Measurements from ENCODE around the gene ZNF519.
"Not testable (repeated sequence)": the region's sequence is repeated elsewhere in the genome, so short reads cannot be mapped to it uniquely, and the experiment has no call there.

ZNF519 gene

DNA sequence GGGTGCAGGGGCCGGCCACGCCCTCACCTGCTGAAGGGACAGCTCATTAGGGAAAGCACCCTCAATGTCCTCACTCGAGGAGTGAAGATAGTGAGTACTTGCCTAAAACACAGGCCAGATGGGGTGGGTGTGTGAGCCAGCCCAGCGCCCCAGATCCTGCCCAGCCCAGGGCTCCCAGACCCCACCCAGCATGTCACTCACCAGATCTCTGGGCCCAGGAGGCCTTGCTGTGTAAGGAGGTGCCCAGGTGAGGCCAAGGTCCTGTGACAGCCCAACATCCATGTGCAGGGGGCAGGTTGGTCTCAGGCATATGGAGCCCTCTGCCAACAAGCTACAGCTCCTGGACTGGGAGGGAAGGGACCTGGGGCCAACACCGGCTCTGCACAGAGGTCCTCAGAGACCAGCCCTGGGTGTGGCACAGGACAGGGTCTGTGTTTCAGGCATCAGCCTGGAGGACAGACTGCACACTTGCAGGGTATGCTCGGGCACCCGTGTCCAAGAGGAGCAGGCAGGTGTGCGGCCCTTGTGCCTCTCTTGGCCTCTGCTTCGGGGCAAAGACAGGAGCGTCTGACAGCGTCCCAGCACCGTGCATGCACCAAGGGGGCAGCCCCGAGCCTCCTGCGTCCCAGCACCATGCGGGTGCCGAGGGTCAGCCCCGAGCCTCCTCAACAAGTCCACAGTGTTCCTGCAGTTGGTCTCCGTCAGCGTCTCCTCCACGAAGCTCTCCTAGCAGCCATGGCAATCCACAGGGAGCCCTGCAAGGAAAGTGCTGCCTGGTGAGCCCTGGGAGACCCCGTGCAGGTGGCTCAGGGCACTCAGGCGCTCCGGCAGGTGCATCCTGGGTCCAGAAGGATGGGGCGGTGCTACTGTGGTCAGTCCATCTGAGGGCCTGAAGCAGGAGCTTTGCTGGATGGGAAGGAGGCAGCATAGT lies 16.0 kb upstream of the ZNF519 start:
- not testable (repeated sequence) for DNase-seq (ENCODE audit: low read depth in 3 of 3)

DNA sequence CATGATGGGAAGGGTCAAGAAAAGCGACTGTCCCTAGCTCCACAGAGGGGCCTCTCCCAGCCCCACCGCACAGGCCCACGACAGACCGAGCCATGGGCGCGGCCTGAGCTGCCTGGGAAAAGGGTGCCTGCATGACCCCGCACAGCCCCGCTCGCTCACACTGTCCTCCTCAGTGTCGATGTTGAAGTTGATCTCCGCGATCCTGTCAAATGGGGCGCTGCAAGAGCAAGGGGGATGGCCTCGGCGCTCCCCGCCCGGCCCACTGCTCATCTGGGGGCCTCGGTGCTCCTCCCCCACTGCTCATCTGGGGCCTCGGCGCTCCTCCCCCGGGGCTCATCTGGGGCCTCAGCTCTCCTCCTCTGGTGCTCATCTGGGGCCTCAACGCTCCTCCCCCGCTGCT lies 14.5 kb upstream of the ZNF519 start:
- DNase-seq (ENCODE audit: low read depth in 3 of 3) = not testable (repeated sequence)

DNA sequence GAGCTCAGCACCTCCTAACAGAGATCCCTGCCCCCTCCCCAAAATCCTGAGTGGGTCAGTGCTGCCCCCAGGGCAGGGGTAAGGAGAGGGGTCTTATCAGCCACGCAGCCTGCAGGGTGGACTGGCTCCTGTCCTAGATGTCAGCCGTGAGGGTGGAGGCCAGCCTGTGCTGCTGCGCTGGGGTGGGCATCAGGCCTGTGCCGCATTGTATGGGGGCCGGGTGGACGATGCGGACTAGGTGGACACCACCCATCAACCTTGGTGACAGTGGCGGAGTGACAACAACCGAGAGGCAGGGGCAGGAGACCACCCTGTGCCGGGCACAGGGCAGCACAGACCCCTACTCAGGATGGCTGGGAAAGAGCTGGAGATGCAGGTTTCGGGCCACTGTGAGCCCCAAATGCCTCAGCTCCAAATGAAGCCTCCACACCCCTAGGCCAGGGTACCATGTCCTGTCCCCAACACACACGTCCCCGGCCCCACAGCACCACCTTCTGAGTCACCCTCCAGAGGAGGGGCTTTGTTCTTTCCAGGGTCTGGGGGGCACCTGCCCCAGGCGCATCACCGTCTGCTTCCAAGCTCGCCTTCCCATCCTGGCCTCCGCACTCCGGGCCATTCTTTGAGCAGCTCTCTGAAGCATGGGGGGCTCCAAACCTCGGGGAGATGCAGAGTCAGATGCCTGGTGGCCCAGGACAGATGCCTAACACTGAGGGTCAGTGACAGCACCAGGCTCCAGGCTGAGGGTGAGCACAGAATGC lies 13.5 kb upstream of the ZNF519 start:
- not testable (repeated sequence) for DNase-seq (ENCODE audit: low read depth in 3 of 3)

DNA sequence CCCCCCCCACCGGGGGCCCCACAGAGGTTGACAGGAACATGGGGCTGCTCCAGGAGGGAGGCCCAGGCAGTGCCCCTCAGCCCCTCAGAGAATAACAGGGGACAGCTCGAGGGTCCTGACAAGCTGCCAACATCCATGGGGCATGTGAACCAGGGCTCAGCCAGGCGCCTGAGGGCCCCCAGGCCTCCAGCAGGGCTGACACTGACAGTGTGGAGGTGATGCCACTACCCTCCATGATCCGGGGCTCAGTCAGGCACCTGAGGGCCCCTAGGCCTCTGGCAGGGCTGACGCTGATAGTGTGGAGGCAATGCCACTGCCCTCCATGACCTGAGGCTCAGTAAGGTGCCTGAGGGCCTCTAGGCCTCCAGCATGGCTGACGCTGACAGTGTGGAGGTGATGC lies 12.8 kb upstream of the ZNF519 start:
- not testable (repeated sequence) for DNase-seq (ENCODE audit: low read depth in 3 of 3)

DNA sequence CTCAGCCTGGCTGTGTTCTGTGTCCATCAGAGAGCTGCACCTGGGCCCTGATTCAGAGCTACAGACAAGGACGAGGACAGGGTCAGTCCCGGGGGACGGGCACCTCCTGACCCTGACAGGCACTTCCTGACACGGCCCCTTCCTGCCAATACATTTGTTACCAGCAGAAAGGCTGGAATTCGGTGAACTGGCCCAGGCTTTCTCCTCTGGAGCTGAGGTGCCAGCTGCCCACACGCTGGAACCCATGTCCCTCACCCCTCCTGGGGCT lies 12.3 kb upstream of the ZNF519 start:
- DNase-seq (ENCODE audit: low read depth in 3 of 3) = no peak

DNA sequence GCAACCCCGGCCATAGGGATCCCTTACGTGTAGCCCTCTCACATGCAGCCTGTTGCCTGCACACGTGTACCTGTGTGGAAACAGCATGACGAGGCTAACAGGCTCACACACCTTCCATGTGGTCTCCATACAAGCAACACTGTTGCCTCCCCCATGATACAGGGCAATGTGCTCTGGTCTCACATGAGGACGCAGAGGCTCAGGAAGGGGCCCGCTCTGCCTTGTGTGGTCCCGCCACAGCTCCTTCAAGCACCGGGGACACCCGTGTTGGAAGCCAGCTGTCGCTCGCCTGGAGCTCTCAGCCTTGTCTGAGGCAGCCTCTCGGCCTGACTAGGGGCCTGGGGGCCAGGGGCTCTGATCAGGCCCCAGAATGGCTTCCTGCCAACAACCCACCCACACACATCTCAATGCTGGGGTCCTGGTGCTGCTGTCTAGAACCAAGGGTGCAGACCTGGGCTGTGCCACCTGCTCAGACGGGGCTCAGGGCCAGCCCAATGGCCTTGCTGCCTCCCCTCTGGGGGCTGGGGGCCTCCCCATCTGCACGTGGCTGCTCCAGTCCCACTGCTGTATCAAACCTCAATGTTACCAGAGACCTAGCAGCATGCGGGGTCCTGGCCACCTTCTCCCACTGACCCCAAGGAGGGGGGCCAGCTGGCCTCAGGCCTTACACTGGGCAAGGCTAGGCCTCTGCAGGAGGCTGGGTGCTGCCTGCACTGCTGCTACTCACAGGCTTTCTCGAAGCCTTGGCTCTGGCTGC lies 11.8 kb upstream of the ZNF519 start:
- DNase-seq (ENCODE audit: low read depth in 3 of 3) = not testable (repeated sequence)

DNA sequence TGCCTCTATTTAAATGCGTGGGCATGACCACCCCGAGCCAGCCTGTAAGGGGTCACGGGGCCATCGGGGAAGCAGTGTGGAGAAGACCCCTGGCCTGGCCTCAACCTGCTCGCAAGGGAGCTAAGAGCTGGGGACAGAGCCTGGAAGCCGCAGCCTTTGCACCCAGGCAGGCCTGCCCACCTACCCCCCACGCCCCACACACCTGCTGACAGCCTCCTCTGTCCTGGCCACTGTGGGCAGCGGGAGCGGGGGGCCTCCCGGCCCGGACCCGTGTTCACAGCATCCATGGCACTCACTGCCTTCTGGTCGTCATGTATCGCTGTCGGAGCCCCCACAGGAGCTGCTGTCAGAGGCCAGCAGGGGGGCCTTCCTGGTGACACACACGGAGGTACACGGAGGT lies 11.2 kb upstream of the ZNF519 start:
- not testable (repeated sequence) for DNase-seq (ENCODE audit: low read depth in 3 of 3)

DNA sequence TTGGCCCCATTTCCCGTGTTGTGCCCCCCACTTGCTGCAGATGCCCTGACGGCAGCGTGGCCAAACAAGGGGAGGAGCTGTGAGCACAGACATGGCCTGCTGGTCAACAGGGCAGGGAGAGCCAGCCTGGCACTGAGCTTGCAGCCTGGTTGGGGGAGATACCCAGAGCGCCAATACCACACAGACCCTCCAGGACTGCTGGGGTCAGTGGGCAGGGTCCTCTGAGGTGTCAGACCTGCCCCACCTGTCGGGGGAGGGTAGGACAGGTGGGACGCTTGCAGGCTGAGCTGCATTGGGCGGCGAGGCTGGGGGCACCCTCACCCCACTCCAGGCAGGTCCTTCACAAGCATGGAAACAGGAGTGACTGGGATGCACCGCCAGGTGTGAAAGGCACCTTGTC lies 9.9 kb upstream of the ZNF519 start:
- DNase-seq (ENCODE audit: low read depth in 3 of 3) = not testable (repeated sequence)

DNA sequence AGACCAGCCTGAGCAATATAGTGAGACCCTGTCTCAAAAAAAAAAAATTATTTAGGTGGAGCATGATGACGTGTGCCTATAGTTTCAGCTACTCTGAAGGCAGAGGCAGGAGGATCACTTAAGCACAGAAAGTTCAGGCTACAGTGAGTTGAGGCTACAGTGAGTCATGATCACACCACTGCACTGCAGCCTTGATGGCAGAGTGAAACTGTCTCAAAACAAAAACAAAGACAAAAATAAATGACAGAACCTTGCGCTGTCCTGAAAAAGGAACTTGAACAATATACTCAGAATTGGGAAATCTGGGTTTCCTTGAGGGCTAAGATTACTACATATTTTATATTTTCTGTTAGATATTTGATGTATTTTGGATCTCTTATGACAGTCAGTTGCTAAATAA lies 7.3 kb upstream of the ZNF519 start:
- not testable (repeated sequence) for DNase-seq (ENCODE audit: low read depth in 3 of 3)

DNA sequence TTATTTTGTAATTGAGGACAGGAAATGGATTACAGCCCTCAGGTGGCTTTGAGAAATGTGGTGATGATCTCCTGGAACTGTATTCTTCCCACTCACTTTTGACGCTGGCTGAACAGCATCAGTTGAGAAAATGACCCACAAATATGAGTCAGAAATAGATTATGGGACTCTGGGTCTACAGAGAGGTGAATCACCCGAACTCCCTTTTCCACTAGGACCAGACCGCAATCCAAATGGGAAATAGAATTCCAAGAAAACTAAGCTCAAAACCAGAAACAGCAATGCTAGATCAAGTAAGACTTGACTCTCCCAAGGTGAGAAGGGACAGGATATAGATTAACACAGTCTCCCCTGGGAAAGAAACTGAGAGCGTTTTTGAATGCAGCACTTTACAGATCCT lies 5.7 kb upstream of the ZNF519 start:
- not testable (repeated sequence) for DNase-seq (ENCODE audit: low read depth in 3 of 3)

DNA sequence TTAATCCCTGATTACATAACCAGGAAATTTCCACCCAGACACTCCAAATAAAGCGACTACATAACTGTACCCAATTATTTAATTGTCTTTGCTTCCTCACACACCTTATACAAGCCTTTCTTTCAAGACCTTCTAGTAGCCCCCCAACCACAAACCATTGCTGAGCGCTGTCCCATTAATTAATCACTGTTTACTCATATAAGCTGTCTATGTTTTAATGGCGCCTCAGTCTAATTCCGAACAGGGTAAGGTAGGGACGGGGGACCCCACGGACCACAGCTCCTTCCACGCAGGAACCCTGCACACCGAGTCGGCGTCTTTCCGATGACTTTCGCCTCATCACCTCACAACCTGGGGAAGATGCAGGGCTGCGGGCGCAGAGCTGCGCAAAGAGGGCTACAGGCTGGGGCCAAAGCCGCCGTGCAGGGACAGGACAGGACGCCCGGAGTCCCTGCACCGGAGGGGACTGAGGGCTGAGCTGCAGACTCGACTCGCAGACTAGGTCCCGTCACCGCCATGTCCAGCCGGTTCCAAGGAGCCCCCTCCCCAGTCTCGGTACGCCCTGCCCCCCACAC lies 452 bp downstream of the ZNF519 start:
- not testable (repeated sequence) for DNase-seq (ENCODE audit: low read depth in 3 of 3)

DNA sequence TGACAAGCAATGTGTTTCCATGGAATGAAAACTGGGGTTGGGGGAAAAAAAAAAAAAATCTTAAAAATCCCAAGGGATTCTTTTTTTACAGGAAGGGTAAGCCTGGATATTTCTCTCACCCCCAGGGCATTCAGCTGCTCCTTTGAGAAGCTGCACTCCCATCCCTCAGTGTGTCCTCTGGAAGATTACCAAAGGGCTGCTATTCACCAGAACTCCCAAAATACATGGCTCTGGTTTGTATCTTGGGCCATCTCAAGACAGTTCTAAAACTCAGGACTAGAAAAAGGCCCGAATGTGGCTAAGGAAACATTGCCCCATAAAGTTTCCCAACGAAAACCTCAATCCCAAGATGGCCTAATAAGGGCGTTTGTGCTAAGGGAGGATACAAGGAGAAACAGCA lies 1.4 kb downstream of the ZNF519 start:
- not testable (repeated sequence) for DNase-seq (ENCODE audit: low read depth in 3 of 3)

DNA sequence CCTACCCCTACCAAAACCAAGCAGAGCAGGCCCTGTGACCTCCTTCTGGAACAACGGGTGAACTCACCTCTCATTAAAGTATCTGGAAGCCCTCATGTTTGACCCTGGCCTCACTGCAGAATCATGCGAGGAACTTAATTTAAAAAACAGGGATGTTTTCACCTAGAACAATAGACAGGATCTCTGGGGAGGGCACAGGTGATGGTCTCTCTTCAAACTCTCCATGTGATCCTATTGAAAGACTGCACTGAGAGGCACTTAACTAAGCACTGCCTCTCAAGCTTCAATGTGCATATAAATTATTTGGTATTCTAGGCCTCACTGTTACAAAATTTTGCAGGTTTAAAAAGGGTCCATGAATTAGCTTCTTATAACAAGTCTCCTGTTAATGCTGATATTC lies 7.5 kb downstream of the ZNF519 start:
- DNase-seq (ENCODE audit: low read depth in 3 of 3) = no peak

DNA sequence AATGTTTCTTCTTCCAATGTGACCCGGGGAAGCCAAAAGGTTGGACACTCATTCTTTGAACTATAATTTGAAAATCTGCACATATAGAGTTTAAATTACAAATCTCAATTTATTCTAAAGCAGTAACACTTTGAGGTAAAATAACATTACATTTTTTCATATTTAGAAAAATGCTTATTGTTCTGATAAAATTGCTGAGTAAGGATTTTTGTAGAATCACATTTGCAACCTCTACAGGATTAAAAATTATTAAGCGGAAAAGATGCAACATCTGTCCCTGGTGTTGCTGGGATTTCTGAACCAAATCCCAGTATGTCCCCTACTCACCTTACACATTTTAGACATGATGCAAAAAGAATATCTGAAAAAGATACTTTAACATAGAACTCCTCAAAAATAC lies 10.1 kb downstream of the ZNF519 start:
- DNase-seq (ENCODE audit: low read depth in 3 of 3) = no peak

DNA sequence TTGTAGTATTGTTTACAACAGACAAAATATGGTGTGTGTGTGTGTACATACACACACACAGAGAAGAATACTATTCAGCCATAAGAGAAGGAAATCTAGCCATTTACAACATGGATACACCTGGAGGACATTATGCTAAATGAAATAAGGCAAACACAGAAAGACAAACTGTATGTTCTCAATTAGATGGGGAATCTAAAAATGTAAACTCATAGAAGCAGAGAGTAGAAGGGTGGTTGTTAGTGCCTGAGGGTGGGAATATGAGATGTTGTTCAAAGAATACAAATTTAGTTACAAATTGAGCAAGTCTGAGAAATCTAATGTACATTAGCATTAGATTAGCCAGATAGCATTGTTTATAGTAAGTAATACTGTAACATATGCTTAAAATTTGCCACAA lies 11.3 kb downstream of the ZNF519 start:
- DNase-seq (ENCODE audit: low read depth in 3 of 3) = no peak

DNA sequence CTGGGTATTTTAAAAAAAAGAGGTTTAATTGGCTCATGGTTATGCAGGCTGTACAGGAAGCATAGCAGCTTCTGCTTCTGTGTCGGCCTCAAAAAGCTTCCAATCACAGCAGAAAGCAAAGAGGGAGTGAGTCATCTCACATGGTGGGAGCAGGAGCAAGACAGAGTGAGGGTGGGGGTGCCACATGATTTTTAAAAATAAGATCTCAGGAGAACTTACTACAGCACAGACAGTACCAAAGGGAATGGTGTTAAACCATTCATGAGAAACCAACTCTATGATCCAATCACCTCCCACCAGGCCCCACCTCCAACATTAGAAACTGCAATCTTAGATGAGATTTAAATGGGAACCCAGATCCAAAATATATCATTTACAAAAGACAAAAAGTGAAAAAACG lies 14.6 kb downstream of the ZNF519 start:
- DNase-seq (ENCODE audit: low read depth in 3 of 3) = no peak

DNA sequence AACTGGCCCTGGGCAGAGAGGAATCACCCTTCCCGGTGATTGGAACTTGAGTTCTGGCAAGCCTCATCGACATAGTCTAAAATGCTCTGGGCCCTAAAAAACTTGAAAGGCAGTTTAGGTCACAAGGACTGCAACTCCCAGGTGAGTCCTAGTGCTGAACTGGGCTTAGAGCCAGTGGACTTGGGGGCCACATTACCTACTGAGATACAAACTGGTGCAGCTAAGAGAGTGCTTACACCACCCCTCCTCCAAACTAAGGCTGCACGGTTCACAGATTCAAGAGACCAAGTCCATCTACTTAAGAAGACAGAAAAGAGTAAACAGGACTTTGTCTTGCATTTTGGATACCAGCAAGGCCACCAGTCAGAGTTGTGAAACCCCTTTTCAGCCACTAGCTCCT lies 25.3 kb downstream of the ZNF519 start:
- no peak for DNase-seq (ENCODE audit: low read depth in 3 of 3)

DNA sequence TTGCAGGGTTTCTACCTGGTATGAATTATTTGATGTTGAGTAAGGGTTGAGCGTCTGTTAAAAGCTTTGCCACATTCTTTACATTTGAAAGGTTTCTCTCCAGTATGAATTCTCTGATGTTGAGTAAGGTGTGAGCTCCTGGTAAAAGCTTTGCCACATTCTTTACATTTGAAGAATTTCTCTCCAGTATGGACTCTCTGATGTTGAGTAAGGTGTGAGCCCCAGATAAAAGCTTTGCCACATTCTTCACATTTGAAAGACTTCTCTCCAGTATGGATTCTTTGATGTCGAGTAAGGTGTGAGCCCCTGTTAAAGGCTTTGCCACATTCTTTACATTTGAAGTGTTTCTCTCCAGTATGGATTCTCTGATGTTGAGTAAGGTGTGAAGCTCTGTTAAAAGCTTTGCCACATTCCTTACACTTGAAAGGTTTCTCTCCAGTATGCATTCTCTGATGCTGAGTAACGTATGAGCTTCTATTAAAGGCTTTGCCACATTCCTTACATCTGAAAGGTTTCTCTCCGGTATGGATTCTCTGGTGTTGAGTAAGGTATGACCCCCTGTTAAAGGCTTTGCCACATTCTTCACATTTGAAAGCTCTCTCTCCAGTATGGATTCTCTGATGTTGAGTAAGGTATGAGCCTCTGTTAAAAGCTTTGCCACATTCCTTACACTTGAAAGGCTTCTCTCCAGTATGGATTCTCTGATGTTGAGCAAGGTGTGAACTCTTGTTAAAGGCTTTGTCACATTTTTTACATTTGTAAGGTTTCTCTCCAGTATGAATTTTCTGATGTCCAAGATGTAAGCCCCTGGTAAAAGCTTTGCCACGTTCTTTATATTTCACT lies 27.1 kb downstream of the ZNF519 start:
- no peak for DNase-seq (ENCODE audit: low read depth in 3 of 3)

DNA sequence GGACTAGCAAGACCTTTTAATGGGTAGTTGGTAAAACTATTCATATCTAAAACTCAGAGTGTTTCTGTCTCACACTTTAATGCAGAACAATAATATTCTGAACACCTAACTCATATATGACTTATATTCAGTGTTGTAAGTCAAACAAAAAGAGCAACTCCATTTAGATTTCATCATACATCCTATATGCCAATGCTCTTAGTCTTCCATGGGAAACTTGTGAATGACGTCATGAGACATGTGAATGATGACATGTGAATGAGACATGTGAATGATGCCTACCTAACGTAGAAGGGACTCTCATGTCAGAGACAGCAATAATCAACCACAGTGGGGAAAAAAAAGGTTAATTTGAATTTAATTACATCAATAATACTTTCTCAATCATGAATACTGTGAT lies 28.0 kb downstream of the ZNF519 start:
- no peak for DNase-seq (ENCODE audit: low read depth in 3 of 3)

DNA sequence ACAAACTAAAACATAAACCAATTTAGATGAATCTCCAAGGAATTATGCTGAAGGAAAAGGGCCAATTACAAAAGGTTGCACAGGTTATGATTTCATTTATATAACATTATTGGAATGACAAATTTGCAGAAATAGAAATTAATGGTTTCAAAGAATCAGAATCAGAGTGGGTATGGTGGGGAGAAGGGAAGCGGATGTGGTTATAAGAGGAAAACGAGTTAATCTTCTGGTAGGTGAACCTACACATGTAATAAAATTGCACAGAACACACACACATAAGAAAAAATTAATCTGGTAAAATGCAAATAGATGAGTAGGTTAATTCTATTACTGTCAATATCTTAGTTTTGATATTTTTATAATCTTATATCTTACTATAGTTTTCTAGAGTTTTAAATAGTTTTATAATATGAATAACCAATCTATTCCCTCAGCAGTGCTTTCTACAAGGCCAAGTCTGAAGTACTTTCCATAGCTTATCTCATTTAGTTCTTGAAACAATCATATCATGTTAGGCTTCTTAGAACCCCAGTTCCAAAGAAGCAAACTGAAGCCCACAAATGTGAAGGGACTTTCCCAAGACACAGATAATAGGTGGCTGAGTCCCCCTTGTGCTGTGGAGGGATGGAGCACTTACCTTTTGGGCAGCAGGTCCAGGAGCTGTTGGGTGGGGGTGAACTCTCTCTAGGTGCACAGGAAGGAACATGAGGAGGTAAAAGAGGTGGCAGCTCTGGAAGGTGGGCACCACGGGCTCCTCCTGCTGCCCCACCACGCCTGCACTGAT lies 31.5 kb downstream of the ZNF519 start:
- DNase-seq (ENCODE audit: low read depth in 3 of 3) = no peak
